Measurements from ENCODE around the gene PCSK6. TPM values are rescaled to one million over a fixed set of nuclear protein-coding genes. Genes with fewer than 3 reads are reported as not detected.

PCSK6 gene
- total RNA-seq, 2 donors from 2014 or later: 1.9 to 27.8 TPM

- Mint-ChIP-seq H3K36me3 (ENCODE audit: low read depth) (peaks cover 15% of the 10 kb centered on the region), H3K4me3 (no peak overlapping the region), H3K27me3 (peaks cover 63% of the 10 kb centered on the region), H3K4me1 (peaks cover 17% of the 10 kb centered on the region), H3K27ac (no peak overlapping the region)
- no peak for ATAC-seq
- no peak for DNase-seq
- no peaks in the 10 kb centered on the region for H3K9me3 ChIP-seq (ENCODE audit: control insufficient read depth, low read length, poor library complexity, severe bottlenecking)
Measured at GRCh38 chr15:101492766-101493692, 3.5 kb upstream of the PCSK6 start.

DNA sequence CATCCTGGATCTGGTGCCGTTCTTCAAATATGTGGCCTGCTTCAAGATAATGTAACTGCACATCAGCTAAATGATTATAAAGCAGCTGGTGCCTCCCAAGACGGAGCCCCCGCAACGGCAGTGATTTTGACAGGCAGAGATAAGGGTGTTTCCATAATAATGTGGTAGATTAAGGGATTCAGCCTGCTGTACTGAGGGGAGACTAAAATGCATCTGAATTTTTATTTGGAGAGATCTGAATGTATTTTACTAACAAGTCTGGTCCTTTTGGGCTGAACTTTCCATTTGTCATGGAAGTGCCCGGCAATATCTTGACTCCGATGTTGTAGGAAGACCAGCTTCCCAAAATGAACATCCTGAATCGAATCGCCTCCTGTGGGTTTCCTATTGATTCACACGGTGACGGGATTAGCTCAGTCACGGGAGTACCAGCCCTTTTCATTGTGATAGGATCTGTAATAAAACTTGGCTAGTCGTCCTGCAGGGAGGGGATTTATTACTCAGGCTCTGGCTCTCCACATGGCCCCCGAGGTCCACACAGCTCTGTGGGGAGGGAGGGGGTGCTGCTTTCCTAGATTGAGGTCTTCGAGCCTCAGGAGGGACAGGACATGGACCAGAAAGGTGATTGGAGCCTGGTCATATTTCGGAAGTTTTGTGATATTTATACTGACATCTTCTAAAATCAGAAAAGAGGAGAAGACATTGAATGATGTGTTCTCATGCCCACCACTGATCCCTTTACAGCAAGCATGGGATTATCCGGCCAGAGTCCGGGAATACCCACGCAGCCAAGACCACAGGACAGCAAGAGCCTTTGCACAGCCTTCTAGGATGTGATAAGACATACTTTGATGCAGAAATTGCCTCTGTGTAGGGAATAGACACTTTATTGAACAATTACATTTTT, 2.5 kb upstream of the PCSK6 start:
- ATAC-seq: no peak
- H3K27ac Mint-ChIP-seq: no peak overlapping the region
- peaks cover 59% of the 10 kb centered on the region for H3K27me3 Mint-ChIP-seq
- H3K36me3 Mint-ChIP-seq (ENCODE audit: low read depth): peaks cover 6% of the 10 kb centered on the region
- H3K4me3 Mint-ChIP-seq: no peak overlapping the region
- H3K9me3 ChIP-seq (ENCODE audit: control insufficient read depth, low read length, poor library complexity, severe bottlenecking): no peaks in the 10 kb centered on the region
- peaks cover 14% of the 10 kb centered on the region for H3K4me1 Mint-ChIP-seq
- no peak for DNase-seq

GRCh38 chr15:101490922-101491733, 1.6 kb upstream of the PCSK6 start:
- DNase-seq (no peak), ATAC-seq (no peak)
- peaks cover 59% of the 10 kb centered on the region for H3K27me3 Mint-ChIP-seq
- H3K4me1 Mint-ChIP-seq: peaks cover 6% of the 10 kb centered on the region
- peak overlapping the region; percentile 61 for H3K4me3 Mint-ChIP-seq
- no peaks in the 10 kb centered on the region for H3K9me3 ChIP-seq (ENCODE audit: control insufficient read depth, low read length, poor library complexity, severe bottlenecking)
- no peaks in the 10 kb centered on the region for H3K36me3 Mint-ChIP-seq (ENCODE audit: low read depth)
- H3K27ac Mint-ChIP-seq: no peak overlapping the region

DNA sequence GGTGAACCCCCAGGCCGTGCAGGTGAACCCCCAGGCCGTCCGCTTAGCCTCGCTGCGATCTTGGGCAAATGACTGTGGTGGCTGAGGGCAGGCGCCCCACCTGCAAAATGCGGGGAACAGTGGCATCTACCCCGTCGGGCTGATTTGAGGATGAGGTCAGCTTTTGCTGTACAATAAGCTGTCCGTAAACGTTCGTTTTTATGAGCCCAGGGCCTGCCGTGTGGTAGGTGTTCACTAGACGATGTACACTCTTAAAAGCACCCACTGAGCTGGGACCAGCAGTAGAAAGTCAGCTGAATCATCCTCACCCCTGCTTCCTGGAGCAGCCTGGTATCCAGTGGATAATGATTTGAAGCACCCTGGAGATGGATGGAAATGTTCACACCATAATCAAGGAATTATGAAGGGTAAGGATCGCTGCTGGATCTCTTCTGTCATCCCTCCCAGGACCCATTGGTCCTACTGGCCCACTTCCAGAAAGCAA, 943 bp upstream of the PCSK6 start:
- peaks cover 56% of the 10 kb centered on the region for H3K27me3 Mint-ChIP-seq
- peaks cover 3% of the 10 kb centered on the region for H3K4me1 Mint-ChIP-seq
- ATAC-seq: no peak
- no peaks in the 10 kb centered on the region for H3K9me3 ChIP-seq (ENCODE audit: control insufficient read depth, low read length, poor library complexity, severe bottlenecking)
- no peak overlapping the region for H3K27ac Mint-ChIP-seq
- DNase-seq: no peak
- no peaks in the 10 kb centered on the region for H3K36me3 Mint-ChIP-seq (ENCODE audit: low read depth)
- peak overlapping the region; percentile 61 for H3K4me3 Mint-ChIP-seq

DNA sequence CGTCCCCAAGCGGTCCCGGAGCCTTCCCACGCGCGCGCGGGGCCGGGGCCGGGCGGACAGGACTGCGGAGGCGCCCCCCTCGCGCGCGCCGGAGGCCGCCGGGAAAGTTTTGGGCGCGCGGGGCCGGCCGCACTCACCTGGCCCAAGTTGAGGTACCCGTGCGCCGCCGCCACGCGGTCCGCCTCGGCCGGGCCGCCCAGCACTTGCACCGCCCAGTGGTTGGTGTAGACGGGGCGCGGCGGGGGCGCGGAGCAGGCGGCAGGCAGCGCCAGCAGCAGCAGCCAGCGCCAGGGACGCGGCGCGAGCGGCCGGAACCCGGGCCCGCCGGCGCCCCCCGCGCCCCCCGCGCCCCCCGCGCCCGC, 289 bp downstream of the PCSK6 start:
- no peak overlapping the region for H3K4me3 Mint-ChIP-seq
- no peaks in the 10 kb centered on the region for H3K36me3 Mint-ChIP-seq (ENCODE audit: low read depth)
- no peak overlapping the region for H3K27ac Mint-ChIP-seq
- ATAC-seq (no peak), DNase-seq (no peak)
- H3K4me1 Mint-ChIP-seq: no peaks in the 10 kb centered on the region
- H3K27me3 Mint-ChIP-seq: peaks cover 56% of the 10 kb centered on the region
- H3K9me3 ChIP-seq (ENCODE audit: control insufficient read depth, low read length, poor library complexity, severe bottlenecking): no peaks in the 10 kb centered on the region

GRCh38 chr15:101488300-101489164, 975 bp downstream of the PCSK6 start:
- Mint-ChIP-seq H3K4me1 (no peaks in the 10 kb centered on the region), H3K4me3 (peak overlapping the region; percentile 53), H3K27me3 (peaks cover 59% of the 10 kb centered on the region)

GRCh38 chr15:101486696-101487459, 2.6 kb downstream of the PCSK6 start:
- Mint-ChIP-seq H3K4me3 (no peak overlapping the region), H3K27ac (no peak overlapping the region), H3K36me3 (ENCODE audit: low read depth) (no peaks in the 10 kb centered on the region), H3K27me3 (peaks cover 60% of the 10 kb centered on the region), H3K4me1 (no peaks in the 10 kb centered on the region)
- DNase-seq (no peak), ATAC-seq (no peak)
- H3K9me3 ChIP-seq (ENCODE audit: control insufficient read depth, low read length, poor library complexity, severe bottlenecking): no peaks in the 10 kb centered on the region

More at GRCh38 chr15:101488300-101489164, 975 bp downstream of the PCSK6 start:
- no peaks in the 10 kb centered on the region for H3K36me3 Mint-ChIP-seq (ENCODE audit: low read depth)
- no peak for DNase-seq
- no peaks in the 10 kb centered on the region for H3K9me3 ChIP-seq (ENCODE audit: control insufficient read depth, low read length, poor library complexity, severe bottlenecking)
- ATAC-seq: no peak
- no peak overlapping the region for H3K27ac Mint-ChIP-seq

GRCh38 chr15:101483462-101483861, 6.0 kb downstream of the PCSK6 start:
- Mint-ChIP-seq H3K27ac (no peak overlapping the region), H3K27me3 (peaks cover 70% of the 10 kb centered on the region), H3K4me3 (no peak overlapping the region), H3K4me1 (peaks cover 2% of the 10 kb centered on the region), H3K36me3 (ENCODE audit: low read depth) (no peaks in the 10 kb centered on the region)
- no peak for ATAC-seq
- no peaks in the 10 kb centered on the region for H3K9me3 ChIP-seq (ENCODE audit: control insufficient read depth, low read length, poor library complexity, severe bottlenecking)
- DNase-seq: no peak

DNA sequence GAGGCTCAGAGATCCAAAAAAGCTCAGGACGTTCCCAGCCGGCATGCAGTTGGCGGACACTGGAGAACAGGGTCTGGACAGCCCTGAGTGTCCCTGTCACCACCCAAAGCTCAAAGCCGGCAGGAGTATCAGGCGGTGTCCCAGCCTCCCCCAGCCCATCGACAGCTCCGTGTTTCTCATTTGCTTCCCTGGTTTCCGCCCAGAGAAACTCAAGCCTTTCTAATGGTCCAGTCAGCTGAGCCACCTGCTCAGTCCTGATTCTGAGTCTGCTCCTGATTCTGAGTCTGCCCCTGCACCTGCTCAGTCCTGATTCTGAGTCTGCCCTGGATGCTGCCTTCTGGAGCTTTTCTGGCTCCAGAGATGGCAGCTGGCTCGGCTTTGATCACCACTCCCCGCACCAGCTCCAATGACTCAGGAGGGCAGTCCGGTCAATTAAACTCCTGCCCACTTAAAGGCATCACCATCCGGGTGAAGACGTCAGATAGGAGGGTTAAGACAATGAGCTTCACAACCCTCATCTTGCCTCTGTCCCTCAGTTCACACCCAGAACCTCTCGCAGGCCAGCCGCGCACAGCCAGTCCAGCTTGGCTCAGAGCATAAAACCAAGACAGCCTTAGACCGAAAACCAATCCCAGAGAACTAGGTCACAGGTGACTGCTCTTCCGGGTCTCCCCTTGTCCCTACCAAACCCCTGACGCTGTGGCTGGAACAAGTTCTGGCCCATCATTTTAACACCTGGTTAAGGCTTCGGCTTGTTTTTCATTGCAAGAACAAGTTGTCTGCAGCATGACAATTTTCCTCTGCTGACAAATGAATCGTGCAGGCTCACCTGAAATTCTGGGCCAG, 6.8 kb downstream of the PCSK6 start:
- H3K27ac Mint-ChIP-seq: no peak overlapping the region
- H3K9me3 ChIP-seq (ENCODE audit: control insufficient read depth, low read length, poor library complexity, severe bottlenecking): no peaks in the 10 kb centered on the region
- H3K27me3 Mint-ChIP-seq: peaks cover 74% of the 10 kb centered on the region
- ATAC-seq (no peak), DNase-seq (no peak)
- no peaks in the 10 kb centered on the region for H3K36me3 Mint-ChIP-seq (ENCODE audit: low read depth)
- H3K4me3 Mint-ChIP-seq: no peak overlapping the region
- peaks cover 2% of the 10 kb centered on the region for H3K4me1 Mint-ChIP-seq

- ATAC-seq (no peak), DNase-seq (no peak)
- no peak overlapping the region for H3K27ac Mint-ChIP-seq
- no peak overlapping the region for H3K4me3 Mint-ChIP-seq
- peaks cover 67% of the 10 kb centered on the region for H3K27me3 Mint-ChIP-seq
- peaks cover 2% of the 10 kb centered on the region for H3K4me1 Mint-ChIP-seq
- H3K36me3 Mint-ChIP-seq (ENCODE audit: low read depth): no peaks in the 10 kb centered on the region
- no peaks in the 10 kb centered on the region for H3K9me3 ChIP-seq (ENCODE audit: control insufficient read depth, low read length, poor library complexity, severe bottlenecking)
Measured at GRCh38 chr15:101481917-101482525, 7.5 kb downstream of the PCSK6 start.

- no peak overlapping the region for H3K4me3 Mint-ChIP-seq
- DNase-seq (no peak), ATAC-seq (no peak)
- peaks cover 60% of the 10 kb centered on the region for H3K27me3 Mint-ChIP-seq
- H3K36me3 Mint-ChIP-seq (ENCODE audit: low read depth): no peaks in the 10 kb centered on the region
- H3K9me3 ChIP-seq (ENCODE audit: control insufficient read depth, low read length, poor library complexity, severe bottlenecking): no peaks in the 10 kb centered on the region
- no peak overlapping the region for H3K27ac Mint-ChIP-seq
- H3K4me1 Mint-ChIP-seq: peaks cover 2% of the 10 kb centered on the region
Measured at GRCh38 chr15:101481381-101481705, 8.2 kb downstream of the PCSK6 start.

All from T-helper 17 cell (primary cell).